HG03520 (cell line): Measurements from ENCODE around the gene ZNF532.
A peak's percentile ranks its signal among the peaks of the same experiment; 100 is the strongest.

Experiments used
- ATAC-seq: cut with Tn5 transposase; IDR thresholded peaks from one replicate; pipeline ENCODE4 v1.9.1; 2021; ENCODE audit warnings: mild to moderate bottlenecking, moderate library complexity; ENCODE audit not compliant: unreplicated experiment

The ZNF532 gene

DNA sequence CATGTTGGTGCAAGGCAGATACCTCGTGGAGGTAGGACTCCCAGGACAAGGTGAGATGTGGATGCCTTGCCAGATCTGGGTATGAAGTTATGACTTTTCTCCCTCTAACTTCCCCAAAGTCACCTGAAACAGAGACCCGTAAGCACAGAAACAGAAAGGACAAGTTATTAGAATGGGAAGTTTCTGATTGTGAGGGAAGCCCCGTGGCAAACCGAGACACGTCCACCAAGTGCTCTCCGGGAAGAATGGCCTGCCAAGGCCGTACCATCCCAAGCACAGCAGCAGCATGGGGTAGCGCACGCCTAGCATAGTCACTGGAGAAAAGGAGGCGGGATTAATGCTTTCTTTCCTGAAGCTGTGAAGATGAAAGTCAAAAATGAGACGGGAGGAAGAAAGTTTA lies 110.6 kb downstream of the ZNF532 start:
- no peak for ATAC-seq

DNA sequence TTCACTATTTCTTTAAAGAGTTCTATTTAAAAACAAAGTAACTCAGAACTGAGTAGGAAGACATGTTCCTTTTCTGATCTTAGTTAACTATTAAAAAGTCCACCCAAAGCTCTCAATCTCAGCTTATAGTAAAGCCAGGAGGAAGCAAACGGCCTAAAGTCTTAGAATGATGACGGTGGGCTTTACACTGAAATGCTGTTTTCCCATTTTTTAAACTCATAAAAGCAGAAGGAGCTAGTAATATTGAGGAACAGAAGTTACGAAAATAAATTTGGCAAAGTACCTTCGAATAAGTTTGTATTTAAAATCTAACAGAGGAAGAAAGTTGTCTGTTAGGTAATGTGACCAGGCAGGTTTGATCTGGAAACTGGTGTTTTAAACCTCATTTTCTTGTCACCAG lies 111.1 kb downstream of the ZNF532 start:
- ATAC-seq: no peak

DNA sequence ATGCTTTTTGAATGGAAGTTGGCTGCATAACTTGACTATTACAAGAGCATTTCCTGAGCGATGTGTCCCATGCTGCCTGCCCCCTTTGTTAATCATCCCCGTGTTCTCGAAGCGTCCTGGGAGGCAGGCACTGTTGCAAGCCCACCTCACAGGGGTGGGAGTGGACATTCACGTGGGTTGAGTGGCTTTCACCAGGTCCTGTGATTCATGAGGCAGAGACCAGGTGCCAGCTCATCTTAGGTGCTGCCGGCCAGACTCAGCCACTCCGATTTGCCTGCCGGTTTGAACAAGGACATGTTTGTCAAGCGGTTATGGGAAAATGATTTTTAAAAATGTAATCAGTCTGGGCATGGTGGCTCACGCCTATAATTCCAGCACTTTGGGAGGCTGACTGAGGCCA lies 112.5 kb downstream of the ZNF532 start:
- no peak for ATAC-seq

DNA sequence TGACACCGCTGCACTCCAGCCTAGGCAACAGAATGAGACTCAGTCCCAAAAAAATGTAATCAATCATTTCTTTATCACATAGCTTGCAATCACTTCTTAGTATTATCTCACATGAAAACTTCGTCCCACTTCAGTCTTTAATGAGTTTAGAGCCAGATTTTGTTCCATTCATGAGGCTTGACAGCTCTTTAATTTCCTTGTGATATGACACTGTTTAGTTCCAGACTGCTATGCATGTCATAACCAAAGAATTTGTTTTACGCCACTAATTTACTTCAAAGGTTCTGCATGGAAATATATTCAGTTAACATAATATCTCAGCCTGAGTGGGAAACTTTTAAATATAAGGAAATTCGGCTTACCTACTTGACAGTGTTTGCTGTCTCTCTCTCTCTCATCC lies 113.1 kb downstream of the ZNF532 start:
- no peak for ATAC-seq

DNA sequence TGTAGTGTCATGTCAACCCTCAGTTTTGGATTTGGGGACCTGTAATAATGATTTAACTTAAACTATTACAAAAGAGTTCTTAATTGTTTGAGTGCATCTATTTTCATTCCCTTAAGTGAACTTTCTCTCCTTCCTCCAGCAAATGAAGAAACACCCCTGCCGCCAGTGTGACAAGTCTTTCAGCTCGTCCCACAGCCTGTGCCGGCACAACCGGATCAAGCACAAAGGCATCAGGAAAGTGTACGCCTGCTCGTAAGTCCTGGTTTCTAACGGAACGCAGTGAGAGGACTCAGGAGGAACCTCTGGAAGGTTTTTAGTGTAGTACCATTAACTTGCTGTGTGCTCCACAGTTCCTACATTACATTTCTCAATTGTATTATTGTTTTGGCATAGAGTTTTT lies 114.2 kb downstream of the ZNF532 start:
- no peak for ATAC-seq

DNA sequence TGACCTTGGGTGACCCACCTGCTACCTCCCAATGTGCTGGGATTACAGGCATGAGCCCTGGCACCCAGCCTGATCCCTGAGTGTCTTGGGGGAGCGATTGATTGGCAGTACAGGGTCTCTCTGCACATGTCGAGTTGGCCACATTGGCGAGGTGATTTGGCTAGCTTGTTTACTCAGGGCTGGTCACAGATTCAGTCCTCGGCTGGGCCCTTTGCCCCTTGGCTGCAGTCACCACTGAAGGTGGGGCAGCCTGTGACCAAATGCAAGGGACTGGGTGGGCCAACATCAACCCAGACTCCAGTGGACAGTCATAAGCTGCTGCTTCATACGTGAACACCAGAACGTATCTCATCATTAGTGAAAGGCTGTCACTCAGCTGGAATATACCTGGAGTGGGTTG lies 114.9 kb downstream of the ZNF532 start:
- no peak for ATAC-seq

DNA sequence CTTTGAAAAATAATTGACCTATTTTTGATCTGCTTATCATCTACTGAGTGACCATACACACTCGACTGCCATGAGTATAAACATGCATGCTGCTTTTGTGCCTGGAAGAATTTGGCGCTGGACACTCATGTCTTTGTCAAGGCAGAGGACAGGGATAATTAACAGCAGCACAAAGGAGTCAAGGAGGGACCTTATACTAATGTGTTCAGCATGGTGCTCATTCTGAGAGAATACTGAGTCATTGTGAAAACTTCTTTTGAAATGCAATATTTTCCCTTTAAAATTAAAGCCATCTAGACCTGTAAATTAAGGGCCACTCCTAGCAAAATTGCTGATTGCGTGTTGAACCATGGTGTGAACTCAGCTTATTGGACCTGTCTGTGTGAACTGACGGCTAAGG lies 116.3 kb downstream of the ZNF532 start:
- no peak for ATAC-seq

DNA sequence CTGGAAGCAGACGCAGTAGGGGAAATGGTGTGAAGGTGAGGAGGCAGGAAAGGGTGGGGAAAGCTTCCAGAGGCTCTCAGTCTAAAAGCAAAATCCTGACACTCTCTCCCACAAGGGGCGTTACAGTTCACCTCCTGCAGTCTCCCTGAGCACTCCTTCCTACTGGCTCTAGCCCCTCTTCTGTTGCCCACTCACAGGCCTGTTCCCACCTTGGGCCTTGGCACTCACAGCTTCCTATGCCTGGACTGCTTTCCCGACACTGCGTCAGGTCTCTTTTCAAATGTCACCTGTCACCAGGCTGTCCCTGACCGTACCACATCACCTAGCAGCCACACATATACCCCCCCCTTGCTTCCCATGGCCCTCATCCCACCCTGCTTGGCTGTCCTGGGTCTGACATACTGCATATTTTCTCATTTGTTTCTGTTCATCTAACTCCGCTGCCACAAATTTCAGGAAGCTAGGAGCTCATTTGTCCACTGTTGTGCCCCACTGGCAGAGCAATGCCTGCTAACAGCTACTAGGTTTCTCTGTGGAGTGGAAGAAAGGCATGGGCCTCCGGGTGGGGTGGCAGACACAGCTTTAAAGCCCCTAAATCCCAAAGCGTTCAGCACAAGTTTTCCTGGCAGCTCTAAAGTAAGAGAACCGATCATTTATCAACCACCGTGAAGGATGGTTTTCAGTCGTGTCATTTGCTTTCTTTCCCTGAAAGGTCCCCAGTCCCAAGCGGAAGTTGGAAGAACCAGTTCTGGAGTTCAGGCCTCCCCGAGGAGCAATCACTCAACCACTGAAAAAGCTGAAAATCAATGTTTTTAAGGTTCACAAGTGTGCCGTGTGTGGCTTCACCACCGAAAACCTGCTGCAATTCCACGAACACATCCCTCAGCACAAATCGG lies 118.8 kb downstream of the ZNF532 start:
- ATAC-seq: no peak

DNA sequence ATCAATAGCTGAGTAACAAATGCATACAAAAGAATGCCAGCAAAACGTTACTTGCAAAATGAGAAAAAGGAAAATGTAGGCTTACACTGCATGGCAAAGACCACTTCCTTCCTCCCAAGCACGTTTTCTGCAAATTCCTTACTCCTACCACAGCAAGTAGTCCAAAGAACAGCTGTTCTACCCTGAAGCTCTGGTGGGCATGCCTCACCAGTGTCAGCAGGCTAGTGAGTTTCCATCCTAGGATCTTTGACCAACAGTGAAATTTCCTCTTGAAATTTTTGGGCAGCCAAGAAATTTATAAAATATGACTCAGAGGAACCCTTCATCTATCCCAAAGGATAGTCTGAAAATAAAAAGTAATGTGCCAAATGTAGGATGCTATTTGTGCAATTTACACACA lies 123.9 kb downstream of the ZNF532 start:
- ATAC-seq: no peak

DNA sequence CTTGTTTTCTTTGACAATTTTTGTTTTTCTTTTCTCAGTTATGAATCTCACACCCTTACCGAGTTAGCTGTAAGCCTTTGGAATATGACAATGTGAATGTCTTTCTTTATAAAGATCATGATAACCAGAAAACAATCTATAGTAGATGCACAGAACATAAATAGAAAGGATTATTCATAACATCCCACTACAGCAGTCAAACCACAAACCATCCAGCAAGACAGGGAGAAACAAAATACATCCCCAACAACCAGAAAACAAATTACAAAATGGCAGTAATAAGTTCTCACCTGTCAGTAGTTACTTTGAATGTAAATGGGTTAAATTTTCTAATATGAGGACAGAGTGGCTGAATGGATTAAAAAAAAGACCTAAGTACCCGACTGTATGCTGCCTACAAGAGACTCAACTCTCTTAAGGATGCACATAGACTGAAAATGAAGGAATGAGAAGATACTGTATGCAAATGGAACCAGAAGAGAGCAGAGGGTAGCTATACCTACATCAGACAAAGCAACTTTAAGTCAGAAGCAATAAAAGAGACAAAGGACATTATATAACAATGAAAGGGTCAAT lies 124.6 kb downstream of the ZNF532 start:
- no peak for ATAC-seq

DNA sequence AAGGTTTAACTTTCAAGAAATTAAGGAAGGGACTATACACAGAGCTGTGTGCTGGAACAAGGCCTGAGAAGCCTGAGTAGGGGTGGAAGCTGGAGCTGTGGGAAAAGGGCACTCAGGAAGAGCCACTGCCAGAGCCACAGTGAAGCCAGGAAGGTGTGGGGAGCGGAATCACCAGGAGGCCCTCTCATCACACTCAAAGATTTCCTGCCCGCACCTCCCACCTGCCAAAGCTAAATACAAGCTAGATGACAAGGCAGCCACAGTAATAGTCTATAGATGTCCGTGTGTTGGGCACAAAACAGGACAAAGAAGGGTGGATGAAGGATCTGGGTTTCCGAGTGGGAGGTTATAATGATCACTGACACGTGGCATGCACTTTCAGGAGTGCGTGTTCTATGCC lies 126.0 kb downstream of the ZNF532 start:
- no peak for ATAC-seq

DNA sequence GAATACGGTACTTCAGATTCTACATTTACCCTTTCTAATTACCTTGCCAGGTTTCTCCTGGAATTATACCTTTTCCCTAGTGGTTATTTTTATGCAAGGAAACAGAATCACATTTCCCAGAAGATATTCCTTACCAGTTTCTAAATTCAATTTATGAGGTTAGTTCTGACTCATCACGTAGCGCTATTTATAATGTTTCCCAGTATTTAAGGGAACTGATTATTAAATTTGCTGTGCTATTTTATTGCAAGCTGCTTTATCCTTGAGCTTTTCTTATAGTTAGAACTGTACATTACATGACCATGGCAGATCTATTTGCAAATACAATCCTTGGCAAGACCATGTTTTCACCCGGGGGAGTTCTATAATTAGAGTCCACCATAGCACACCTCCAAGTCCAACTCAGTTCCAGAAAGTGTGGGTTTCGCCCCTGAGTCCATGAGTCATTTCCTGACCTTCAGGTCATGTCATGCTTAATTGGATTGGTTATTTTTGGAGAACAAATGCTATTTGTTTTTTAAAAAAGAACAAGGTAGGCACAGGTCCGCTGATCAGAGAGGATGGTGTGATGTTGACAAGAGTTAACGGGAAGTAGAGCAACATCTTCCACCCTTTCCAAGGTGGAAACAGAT lies 126.6 kb downstream of the ZNF532 start:
- ATAC-seq: peak; percentile 86

DNA sequence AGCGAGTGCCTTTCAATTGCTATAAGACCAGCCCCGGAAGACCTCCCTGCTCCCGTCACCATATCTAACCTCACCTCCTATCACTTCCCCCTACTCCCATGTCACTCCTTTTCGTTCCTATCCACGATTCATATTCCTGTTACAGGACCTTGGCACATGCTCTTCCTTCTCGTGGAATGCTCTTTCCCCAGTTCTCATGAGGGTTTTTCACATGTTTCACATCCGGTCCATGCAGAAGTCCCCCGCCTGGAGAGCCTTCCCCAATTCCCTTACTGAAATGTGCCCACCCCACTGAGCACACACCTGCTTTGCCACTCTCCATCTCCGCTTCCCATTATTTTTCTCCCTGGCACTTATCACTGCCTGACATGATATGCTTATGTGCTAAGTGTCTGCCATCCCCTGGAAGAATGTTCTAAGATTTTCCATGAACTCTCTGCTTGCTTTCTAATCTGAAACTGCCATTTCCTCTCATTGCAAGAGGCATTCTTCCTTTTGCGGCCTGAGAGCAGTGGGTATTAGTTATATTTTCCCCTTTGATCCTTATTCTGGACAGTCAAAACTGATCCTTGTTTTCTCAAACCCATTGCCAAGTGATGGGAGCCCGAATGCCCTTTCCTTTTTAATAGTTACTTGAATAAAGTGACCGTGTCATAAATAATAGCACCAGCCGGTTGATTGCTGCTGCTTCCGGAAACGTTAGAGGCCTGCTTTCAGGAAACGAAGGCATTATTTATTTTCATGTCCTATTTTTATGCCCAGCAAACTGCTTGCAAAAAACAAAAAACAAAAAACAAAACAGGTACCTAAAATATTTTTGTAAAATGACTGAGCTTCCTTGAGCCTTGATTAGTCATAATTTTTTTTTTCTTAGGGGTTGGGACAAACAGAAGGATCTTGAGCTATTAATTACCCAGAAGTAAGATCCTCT lies 127.9 kb downstream of the ZNF532 start:
- no peak for ATAC-seq

DNA sequence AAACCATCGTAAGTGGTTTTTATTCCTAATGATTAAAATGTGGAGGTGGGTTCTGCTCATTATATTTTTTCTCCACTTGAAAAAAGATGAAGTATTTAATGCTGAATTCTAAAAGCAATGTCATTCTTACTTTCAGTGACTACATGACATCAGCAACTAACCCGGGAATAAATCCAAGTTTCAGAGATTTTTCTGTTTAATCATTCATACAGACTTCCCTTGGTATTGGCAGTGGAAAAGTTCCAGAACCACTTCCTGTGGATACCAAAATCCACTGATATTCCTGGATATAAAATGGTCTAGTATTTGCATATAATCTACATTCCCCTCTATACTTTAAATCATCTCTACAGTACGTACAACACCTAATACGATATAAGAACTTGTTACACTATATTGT lies 128.6 kb downstream of the ZNF532 start:
- ATAC-seq: no peak

DNA sequence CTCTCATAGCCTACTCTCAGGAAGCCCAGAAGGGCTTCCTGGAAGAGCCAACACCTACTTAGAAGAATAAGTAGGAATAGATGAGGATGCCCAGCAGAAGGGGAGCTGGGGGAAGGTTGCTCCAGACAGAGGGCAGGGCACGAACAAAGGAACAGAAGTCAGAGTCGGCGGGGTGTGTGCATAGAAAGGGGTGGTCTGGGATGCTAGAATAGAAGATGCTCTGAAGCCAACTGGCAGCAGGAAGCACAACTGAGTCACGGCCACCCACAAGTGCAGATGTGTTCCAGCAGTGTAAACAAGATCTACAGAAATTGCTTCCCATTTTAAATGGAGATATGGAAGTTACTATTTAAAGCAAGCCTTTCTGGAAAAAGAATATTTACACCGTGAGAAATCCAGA lies 131.0 kb downstream of the ZNF532 start:
- ATAC-seq: no peak

DNA sequence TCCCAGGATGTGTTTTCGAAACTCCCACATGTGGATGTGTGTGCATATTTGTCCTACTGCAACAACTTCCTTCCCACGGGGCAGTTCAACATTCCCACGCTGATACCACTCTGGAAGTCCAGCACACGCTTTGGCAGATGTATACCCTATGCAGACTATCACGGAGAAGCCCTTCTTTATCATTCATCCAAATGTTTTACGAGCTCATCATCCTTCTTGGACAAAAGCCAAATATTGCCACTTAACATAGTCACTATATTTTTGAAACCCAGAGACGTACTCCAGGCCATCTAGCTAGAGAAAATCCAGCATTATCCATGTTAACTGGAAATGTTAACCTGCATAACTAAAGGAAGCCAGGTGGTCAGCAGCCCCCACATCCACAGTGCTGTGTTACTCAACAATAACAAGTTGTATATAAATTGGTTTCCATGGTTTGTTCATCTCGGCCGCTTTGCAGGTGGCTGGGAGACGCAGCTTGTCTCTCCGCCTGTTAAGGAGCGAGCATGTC lies 131.5 kb downstream of the ZNF532 start:
- ATAC-seq: no peak

DNA sequence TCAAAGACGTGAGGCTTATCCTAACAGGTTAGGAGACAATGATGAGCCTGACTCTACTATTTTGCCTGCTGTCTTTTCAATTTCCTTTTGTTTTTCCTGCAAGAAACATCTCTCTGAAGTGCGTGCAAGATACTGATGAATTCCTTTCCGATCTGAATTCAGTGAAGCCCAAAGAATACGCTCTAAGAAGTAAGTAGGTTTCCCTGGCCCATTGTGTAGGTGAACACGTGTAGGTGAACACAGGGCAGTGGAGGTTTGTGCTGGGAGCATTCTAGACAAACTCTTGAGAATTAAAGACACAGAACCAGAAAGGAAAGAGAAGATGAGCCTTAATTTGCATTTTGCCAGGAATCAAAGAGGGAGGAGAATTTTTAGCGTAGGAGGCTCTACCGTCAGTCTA lies 132.0 kb downstream of the ZNF532 start:
- ATAC-seq: no peak

DNA sequence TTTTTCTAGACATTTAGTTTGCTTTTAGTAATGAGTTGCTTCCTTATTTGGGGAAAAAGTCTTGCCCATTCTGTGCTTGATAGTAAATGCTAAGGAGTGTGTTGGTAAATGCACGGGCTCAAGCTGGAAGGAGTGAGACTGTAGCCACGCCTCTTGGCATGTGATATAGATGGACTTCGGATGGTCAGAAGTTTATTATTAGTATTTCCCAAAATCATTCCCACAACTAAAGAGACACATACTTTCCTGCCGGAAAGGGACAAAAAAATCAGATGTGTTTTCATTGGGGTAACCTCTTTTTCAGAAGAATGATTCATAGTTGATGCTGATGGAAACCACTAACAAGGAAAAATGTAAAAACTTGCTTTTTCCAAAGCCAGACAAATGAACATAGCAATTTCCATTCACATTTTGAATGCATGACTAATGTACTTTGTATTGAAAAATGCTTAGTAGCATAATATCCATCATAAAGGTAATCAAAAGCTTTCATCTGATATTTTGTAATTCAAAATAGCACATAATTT lies 133.2 kb downstream of the ZNF532 start:
- no peak for ATAC-seq

DNA sequence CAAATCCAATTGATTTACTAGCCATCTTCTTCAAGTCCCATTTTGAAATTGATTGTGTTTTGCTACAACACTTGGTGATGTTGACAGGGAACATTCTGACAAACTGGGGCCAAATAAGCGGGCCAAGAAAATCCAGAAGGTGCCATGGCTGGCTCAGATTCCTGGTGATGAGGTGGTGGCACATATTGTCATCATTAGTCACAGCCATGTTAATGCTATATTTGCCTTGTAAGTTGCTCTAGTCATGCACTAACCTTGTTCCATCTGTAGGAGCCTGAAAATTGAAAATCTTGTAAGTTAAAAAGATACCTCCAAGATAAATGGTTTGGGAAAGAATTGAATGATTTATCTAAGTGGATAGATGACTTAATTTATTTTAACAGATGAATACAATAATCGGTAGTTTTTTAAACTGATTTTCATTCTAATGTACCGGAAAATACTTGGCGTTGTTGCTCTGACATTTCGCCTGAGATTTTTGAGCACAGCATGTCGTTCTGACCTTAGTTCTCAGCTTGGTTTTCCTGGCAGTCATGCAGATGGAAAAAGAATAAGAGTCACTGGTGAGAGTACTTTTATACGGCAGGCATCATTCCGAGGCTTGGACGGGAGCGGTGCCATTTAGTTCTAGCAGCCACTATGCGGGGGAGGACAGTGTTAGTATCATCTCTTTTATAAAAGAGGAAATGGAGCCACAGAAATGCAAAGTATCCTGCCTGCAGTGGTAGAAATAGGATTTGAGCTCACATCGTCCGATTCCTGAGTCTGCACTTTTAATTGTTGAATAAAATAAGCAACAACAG lies 133.9 kb downstream of the ZNF532 start:
- ATAC-seq: peak; percentile 61

DNA sequence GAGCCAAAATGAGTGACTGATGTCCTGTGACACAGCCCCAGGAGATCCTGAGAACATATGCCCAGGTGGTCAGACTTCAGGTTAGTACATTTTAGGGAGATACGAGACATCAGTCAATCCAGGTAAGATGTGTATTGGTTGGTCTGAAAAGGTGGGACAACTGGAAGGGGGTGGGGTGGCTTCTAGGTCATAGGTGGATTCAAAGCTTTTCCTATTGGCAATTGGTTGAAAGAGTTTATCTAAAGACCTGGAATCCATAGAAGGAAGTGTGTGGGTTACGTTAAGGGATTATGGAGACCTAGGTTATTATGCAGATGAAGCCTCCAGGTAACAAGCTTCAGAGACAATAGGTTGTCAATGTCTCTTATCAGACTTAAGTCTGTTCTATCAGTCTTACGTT lies 136.5 kb downstream of the ZNF532 start:
- ATAC-seq: no peak
